Stimulated activated CD4-positive, alpha-beta T cell treated with anti-CD3 and anti-CD28 coated beads, Interleukin-12 subunit alpha, Interleukin-12 subunit beta, amount 100 ng/mL, for 4 hours (primary cell): Measurements from ENCODE around the gene FAS.

Experiments used
- DNase-seq: peaks from one replicate; pipeline ENCODE4 v3.0.0-alpha.2; 2020

The FAS gene

DNA sequence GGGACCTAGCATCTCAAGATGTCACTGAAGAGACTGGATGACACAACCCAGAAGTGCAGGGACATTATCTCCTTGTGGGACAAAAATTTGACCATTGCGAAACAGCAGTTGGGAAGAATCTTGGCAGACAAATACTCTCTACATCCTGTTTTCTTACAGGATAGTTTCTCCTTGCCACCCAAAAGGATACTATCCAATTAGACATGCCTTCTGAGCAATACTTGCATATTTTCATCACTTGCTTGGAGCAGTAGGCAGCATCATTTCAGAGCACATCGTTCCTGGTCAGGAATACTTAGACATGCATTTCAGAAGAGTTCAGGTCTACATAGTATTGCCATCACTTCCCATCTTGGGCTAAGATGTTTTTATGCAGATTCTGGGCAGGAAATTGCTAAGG, 56.8 kb downstream of the FAS start:
- no peak for DNase-seq

GRCh38 chr10:89051593-89051992, 61.0 kb downstream of the FAS start:
- no peak for DNase-seq

DNA sequence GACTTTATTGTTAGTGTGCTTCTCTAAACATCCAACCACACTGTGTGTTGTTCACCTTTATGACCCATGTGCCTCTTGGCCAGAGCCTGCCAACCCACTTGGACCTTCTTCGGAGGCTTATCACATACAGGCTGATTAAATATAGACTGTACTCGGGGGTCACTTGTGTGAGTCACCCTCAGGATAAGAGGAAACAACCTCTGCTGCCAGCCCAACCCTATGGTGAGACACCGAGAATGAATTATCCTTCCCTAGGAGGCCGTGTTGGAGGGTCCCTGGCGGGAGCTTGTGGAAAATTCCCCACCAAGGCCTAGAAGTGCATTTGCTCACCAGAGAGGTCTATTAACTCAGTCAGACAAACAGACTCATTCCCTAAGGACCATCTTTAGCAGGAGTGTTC, 63.0 kb downstream of the FAS start:
- DNase-seq: no peak

DNA sequence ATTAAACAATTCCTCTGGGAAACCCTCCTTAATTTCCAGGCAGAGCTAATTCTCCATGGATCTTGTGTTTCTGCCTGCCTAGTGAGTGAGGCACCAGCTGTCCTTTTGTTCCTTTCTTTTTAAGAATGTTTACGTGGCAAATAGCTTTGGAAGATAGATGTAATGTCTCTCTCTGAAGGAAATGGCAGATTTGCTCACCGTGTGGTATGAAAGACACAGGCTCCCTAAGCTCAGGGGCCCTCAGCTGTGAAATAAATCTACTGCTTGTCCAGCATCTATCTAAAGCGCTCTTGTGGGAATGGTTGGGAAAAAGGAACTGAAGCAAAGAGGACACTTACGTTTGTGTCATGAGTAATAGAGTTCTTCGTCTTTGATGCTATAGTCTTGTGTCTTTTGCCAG, 64.6 kb downstream of the FAS start:
- no peak for DNase-seq

- no peak for DNase-seq
Measured at GRCh38 chr10:89062861-89063260, 72.3 kb downstream of the FAS start.

- DNase-seq: no peak
Measured at GRCh38 chr10:89063465-89063864, 72.9 kb downstream of the FAS start.

DNA sequence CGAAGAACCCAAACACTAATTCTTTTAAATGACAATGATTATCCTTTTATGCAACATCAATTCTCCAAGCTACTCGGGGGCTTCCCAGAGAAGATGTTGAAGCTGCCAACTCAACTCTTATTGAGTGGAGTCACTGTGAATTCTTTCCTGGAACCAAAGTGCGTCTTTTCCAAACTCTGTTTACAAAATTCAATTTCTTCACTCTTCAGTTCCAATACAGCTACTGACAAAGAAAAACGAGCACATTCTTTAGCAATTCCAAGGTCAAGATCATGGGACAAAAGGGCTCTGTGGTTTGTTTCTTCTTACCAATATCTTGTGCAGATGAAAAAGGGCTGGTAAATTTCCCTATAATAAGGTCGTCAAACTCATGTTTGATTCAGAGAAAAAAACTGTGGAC, 74.2 kb downstream of the FAS start:
- DNase-seq: no peak
